Muscle layer of duodenum (tissue), 2 donors: ENCODE measurements around the gene ITGA2B.

Experiments
- H3K27ac ChIP-seq: one replicate; pipeline ENCODE4 v1.7.0; 2013; ENCODE audit warnings: mild to moderate bottlenecking, low read length
- H3K27me3 ChIP-seq: one replicate; pipeline ENCODE4 v1.7.0; 2013; ENCODE audit warnings: low read depth, mild to moderate bottlenecking, control low read depth, low read length
- H3K36me3 ChIP-seq, 2 donors: one replicate each; pipeline ENCODE4 v1.7.0; 2013; ENCODE audit warnings: low read length in 2 of 2, control low read depth in 1 of 2, mild to moderate bottlenecking in 1 of 2; ENCODE audit not compliant: insufficient read depth in 2 of 2, control insufficient read depth in 1 of 2
- H3K4me1 ChIP-seq, 2 donors: one replicate each; pipeline ENCODE4 v1.7.0; 2013; ENCODE audit warnings: low read length in 2 of 2, mild to moderate bottlenecking in 2 of 2, control low read depth in 1 of 2, moderate library complexity in 1 of 2; ENCODE audit not compliant: insufficient read depth in 2 of 2, control insufficient read depth in 1 of 2
- H3K4me3 ChIP-seq, 2 donors: one replicate each; pipeline ENCODE4 v1.7.0; 2013; ENCODE audit warnings: low read length in 2 of 2, low read depth in 1 of 2, mild to moderate bottlenecking in 1 of 2
- H3K9me3 ChIP-seq, 2 donors: one replicate each; pipeline ENCODE4 v1.7.0; 2013; ENCODE audit warnings: low read length in 2 of 2, control low read depth in 1 of 2, mild to moderate bottlenecking in 1 of 2; ENCODE audit not compliant: control insufficient read depth in 1 of 2
- donor health status: healthy.

ITGA2B gene

GRCh38 chr17:44355642-44356099 is 33.8 kb downstream of the ITGA2B start:
- H3K36me3 ChIP-seq = peaks cover 13 to 24% of the 10 kb centered on the region in 2 donors
- H3K27ac ChIP-seq = no peak overlapping the region

GRCh38 chr17:44354582-44355561 is 34.6 kb downstream of the ITGA2B start:
- Histone ChIP-seq H3K27ac (no peak overlapping the region), H3K4me1 (no peaks in the 10 kb centered on the region), H3K4me3 (no peak overlapping the region), H3K27me3 (no peaks in the 10 kb centered on the region), H3K9me3 (no peaks in the 10 kb centered on the region), H3K36me3 (peaks cover 13 to 32% of the 10 kb centered on the region in 2 donors)

More at GRCh38 chr17:44355642-44356099, 33.8 kb downstream of the ITGA2B start:
- H3K4me3 ChIP-seq = no peak overlapping the region
- no peaks in the 10 kb centered on the region for H3K27me3 ChIP-seq
- H3K4me1 ChIP-seq = peaks cover 0 to under 1% of the 10 kb centered on the region in 2 donors
- no peaks in the 10 kb centered on the region for H3K9me3 ChIP-seq

- Histone ChIP-seq H3K27me3 (no peaks in the 10 kb centered on the region), H3K4me1 (peaks cover 0 to 4% of the 10 kb centered on the region in 2 donors), H3K4me3 (peak overlapping the region in 1 of 2 donors; percentile 34), H3K27ac (no peak overlapping the region), H3K9me3 (no peaks in the 10 kb centered on the region), H3K36me3 (peaks cover 17 to 42% of the 10 kb centered on the region in 2 donors)
These were observed 35.6 kb downstream of the ITGA2B start for GRCh38 chr17:44353672-44354331.

GRCh38 chr17:44352828-44353671 is 36.4 kb downstream of the ITGA2B start:
- Histone ChIP-seq H3K27me3 (no peaks in the 10 kb centered on the region), H3K27ac (no peak overlapping the region), H3K36me3 (peaks cover 17 to 45% of the 10 kb centered on the region in 2 donors), H3K4me1 (peaks cover 0 to 12% of the 10 kb centered on the region in 2 donors), H3K9me3 (no peaks in the 10 kb centered on the region), H3K4me3 (peak overlapping the region in 1 of 2 donors; percentile 34)

- no peaks in the 10 kb centered on the region for H3K27me3 ChIP-seq
- peaks cover 0 to 12% of the 10 kb centered on the region in 2 donors for H3K4me1 ChIP-seq
- no peak overlapping the region for H3K27ac ChIP-seq
- peaks cover 17 to 45% of the 10 kb centered on the region in 2 donors for H3K36me3 ChIP-seq
- no peak overlapping the region for H3K4me3 ChIP-seq
- no peaks in the 10 kb centered on the region for H3K9me3 ChIP-seq
These were observed 37.3 kb downstream of the ITGA2B start for GRCh38 chr17:44351961-44352827.

- no peaks in the 10 kb centered on the region for H3K27me3 ChIP-seq
- H3K4me1 ChIP-seq = peaks cover 0 to 13% of the 10 kb centered on the region in 2 donors
- no peaks in the 10 kb centered on the region for H3K9me3 ChIP-seq
- H3K36me3 ChIP-seq = peaks cover 17 to 45% of the 10 kb centered on the region in 2 donors
- H3K27ac ChIP-seq = no peak overlapping the region
- no peak overlapping the region for H3K4me3 ChIP-seq
These were observed 38.0 kb downstream of the ITGA2B start for GRCh38 chr17:44351464-44351863.

GRCh38 chr17:44350733-44351226 is 38.7 kb downstream of the ITGA2B start:
- Histone ChIP-seq H3K4me1 (peaks cover 0 to 20% of the 10 kb centered on the region in 2 donors), H3K4me3 (no peak overlapping the region), H3K27me3 (no peaks in the 10 kb centered on the region), H3K27ac (no peak overlapping the region), H3K36me3 (peaks cover 17 to 45% of the 10 kb centered on the region in 2 donors), H3K9me3 (no peaks in the 10 kb centered on the region)

- H3K27me3 ChIP-seq = no peaks in the 10 kb centered on the region
- no peak overlapping the region for H3K27ac ChIP-seq
- peaks cover 17 to 45% of the 10 kb centered on the region in 2 donors for H3K36me3 ChIP-seq
- H3K4me1 ChIP-seq = peaks cover 0 to 22% of the 10 kb centered on the region in 2 donors
- no peaks in the 10 kb centered on the region for H3K9me3 ChIP-seq
- no peak overlapping the region for H3K4me3 ChIP-seq
These were observed 39.8 kb downstream of the ITGA2B start for GRCh38 chr17:44349553-44350070.

GRCh38 chr17:44348988-44349364 is 40.5 kb downstream of the ITGA2B start:
- peaks cover 0 to 27% of the 10 kb centered on the region in 2 donors for H3K4me1 ChIP-seq

More at GRCh38 chr17:44348988-44349364, 40.5 kb downstream of the ITGA2B start:
- H3K4me3 ChIP-seq = no peak overlapping the region
- peaks cover 17 to 45% of the 10 kb centered on the region in 2 donors for H3K36me3 ChIP-seq
- H3K27me3 ChIP-seq = no peaks in the 10 kb centered on the region
- H3K27ac ChIP-seq = no peak overlapping the region
- no peaks in the 10 kb centered on the region for H3K9me3 ChIP-seq
